NT2/D1 (cell line): ENCODE measurements around the gene STK25.
"Not testable (repeated sequence)": the region's sequence is repeated elsewhere in the genome, so short reads cannot be mapped to it uniquely, and the experiment has no call there.

Source experiments
- DNase-seq: peaks from one replicate; pipeline ENCODE4 v3.0.0-alpha.2; 2011; ENCODE audit warnings: low read depth, low spot score
- H3K27me3 ChIP-seq: 2 replicates; pipeline ENCODE4 v1.6.0; 2011; ENCODE audit warnings: mild to moderate bottlenecking; ENCODE audit not compliant: insufficient read length, insufficient read depth
- H3K36me3 ChIP-seq: 2 replicates; pipeline ENCODE4 v1.6.1; 2011; ENCODE audit warnings: mild to moderate bottlenecking, low read length, mixed read lengths; ENCODE audit not compliant: insufficient read depth, insufficient read length
- H3K4me1 ChIP-seq: 2 replicates; pipeline ENCODE4 v1.5.1; 2011; ENCODE audit not compliant: insufficient read depth, insufficient read length
- H3K4me3 ChIP-seq: 2 replicates; pipeline ENCODE4 v1.5.1; 2011; ENCODE audit warnings: low read depth; ENCODE audit not compliant: insufficient read length
- H3K9ac ChIP-seq: 2 replicates; pipeline ENCODE4 v1.6.0; 2011; ENCODE audit warnings: low read depth; ENCODE audit not compliant: insufficient read length
- H3K9me3 ChIP-seq: 2 replicates; pipeline ENCODE4 v1.5.1; 2011; ENCODE audit warnings: mild to moderate bottlenecking, low read length; ENCODE audit not compliant: insufficient read depth
- SUZ12 ChIP-seq: IDR thresholded peaks from 2 replicates; pipeline ENCODE4 v1.6.1; 2011; ENCODE audit not compliant: insufficient read length, insufficient read depth; ENCODE audit errors: extremely low read depth
- YY1 ChIP-seq: IDR thresholded peaks from 2 replicates; pipeline ENCODE4 v1.6.1; 2011; ENCODE audit not compliant: insufficient read length, insufficient read depth
- ZNF274 ChIP-seq: IDR thresholded peaks from 2 replicates; pipeline ENCODE4 v1.6.1; 2011; ENCODE audit warnings: mild to moderate bottlenecking, low read depth, low read length

STK25 gene

DNA sequence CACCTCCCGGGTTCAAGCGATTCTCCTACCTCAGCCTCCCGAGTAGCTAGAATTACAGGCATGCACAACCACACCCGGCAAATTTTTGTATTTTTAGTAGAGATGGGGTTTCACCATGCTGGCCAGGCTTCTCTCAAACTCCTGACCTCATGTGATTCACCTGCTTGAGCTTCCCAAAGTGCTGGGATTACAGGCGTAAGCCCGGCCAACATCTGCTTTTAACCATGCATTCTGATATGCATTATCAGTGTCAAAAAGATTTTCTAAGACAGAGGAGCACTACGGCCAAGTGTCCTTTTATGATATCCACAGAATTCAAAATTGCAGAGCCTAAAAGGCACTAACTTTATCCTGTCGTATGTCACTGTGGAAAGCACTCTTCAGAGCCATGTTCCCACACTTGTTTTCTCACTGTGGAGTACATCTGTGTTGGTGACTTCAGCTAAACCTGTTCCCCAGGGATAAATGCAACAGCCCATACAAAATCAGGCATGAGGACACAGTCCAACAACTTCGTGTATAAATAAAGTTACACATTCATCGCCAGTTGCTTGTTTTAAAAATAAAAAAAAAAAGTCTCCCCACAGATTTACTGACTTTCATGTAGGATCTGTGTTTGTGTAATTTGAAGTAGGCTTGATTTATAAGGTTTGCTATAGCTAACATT lies 56.4 kb downstream of the STK25 start:
- Histone ChIP-seq H3K9ac (no peak overlapping the region), H3K9me3 (no peaks in the 10 kb centered on the region), H3K4me3 (no peak overlapping the region), H3K4me1 (peaks cover 5% of the 10 kb centered on the region), H3K27me3 (no peaks in the 10 kb centered on the region), H3K36me3 (peaks cover 13% of the 10 kb centered on the region)
- TF ChIP-seq YY1 (no peak), ZNF274 (no peak), SUZ12 (no peak)
- no peak for DNase-seq

DNA sequence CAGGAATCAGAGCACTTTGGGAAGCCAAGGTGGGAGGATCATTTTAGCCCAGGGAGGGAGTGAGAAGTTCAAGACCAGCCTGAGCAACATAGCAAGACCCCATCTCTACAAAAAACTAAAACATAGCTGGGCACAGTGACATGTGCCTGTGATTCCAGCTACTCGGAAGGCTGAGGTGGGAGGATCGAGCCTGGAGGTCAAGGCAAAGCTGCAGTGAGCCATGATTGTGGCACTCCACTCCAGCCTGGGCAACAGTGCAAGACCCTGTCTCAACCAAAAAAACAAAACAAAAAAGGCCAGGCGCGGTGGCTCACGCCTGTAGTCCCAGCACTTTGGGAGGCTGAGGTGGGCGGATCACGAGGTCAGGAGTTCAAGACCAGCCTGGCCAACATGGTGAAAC lies 58.3 kb downstream of the STK25 start:
- DNase-seq, H3K4me1 ChIP-seq, H3K9me3 ChIP-seq, H3K27me3 ChIP-seq, H3K4me3 ChIP-seq, H3K9ac ChIP-seq: not testable (repeated sequence)
- H3K36me3 ChIP-seq = peaks cover 17% of the 10 kb centered on the region

DNA sequence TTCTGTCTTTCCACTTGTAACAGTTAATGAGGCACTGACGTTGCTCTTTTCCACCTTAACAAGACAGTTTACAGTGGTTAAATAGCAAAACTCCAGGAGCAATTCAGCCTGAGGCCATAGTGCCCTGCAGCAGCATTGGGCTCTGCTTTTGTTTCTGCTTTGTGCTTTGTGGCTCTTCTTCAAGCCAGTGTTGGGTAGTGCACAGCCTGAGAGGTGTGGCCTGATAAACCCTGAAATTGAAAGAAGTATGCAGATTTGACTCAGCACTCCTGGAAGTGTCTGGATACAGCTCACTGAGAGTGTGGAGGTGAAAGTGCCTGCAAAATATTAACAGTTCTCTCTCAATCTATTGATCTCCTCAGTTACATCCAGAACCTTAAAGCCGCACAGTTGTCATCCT lies 63.0 kb downstream of the STK25 start:
- Histone ChIP-seq H3K4me3 (no peak overlapping the region), H3K27me3 (no peaks in the 10 kb centered on the region), H3K36me3 (peaks cover 57% of the 10 kb centered on the region), H3K9me3 (no peaks in the 10 kb centered on the region), H3K9ac (no peak overlapping the region), H3K4me1 (peaks cover 5% of the 10 kb centered on the region)
- no peak for DNase-seq
- TF ChIP-seq SUZ12 (no peak), ZNF274 (no peak), YY1 (no peak)

DNA sequence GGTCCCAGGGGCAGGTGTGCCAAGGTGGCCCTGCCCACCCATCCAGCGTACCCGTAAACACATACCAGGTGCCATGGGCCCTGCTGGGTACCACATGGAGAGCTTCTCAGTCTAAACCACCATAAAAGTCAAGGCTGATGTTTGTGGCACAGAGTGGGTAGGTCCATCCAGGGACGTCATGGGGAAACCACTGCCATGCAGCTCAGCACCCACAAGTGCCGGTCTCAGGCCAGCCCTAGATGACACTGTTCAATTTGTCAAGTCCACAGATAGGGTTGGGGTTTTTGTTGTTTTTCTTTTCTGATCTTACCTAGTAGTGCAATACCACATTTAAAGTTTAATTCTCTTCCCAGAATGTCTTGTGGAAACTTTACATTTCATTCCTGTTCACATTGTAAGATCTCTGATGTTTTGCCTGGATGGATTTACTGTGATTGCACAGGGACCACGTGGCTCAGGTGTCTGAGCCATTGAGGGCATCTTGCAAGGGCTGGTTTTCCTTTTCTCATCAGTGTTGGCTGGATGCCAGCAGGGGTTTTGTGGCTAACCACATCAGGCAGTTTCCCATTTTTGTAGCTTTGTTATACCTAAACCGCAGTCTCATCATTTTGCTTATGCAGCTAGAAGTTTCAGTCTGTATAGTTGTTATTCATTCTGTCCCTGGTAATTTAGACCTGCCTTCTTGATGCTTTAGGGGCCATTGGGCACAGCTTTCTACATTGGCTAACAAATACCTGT lies 64.7 kb downstream of the STK25 start:
- DNase-seq = no peak
- TF ChIP-seq ZNF274 (no peak), SUZ12 (no peak), YY1 (no peak)
- peaks cover 65% of the 10 kb centered on the region for H3K36me3 ChIP-seq

More for the DNA sequence above, 64.7 kb downstream of the STK25 start:
- Histone ChIP-seq H3K4me3 (no peak overlapping the region), H3K9ac (no peak overlapping the region), H3K9me3 (no peaks in the 10 kb centered on the region), H3K4me1 (peaks cover 5% of the 10 kb centered on the region), H3K27me3 (no peaks in the 10 kb centered on the region)
